Measurements from ENCODE around the gene MFSD1.
A peak's percentile ranks its signal among the peaks of the same experiment; 100 is the strongest.
"Not testable (repeated sequence)": the region's sequence is repeated elsewhere in the genome, so short reads cannot be mapped to it uniquely, and the experiment has no call there.

Gene MFSD1

GRCh38 chr3:158775426-158776410 is 26.1 kb upstream of the MFSD1 start:
- DNase-seq (ENCODE audit: low spot score) = no peak

GRCh38 chr3:158776531-158776930 is 25.3 kb upstream of the MFSD1 start:
- no peak for DNase-seq (ENCODE audit: low spot score)

- no peak for DNase-seq (ENCODE audit: low spot score)
Observed at GRCh38 chr3:158777161-158777873, 24.5 kb upstream of the MFSD1 start.

- DNase-seq (ENCODE audit: low spot score) = no peak
Observed at GRCh38 chr3:158780766-158781165, 21.1 kb upstream of the MFSD1 start.

GRCh38 chr3:158781191-158781590 is 20.7 kb upstream of the MFSD1 start:
- no peak for DNase-seq (ENCODE audit: low spot score)

- DNase-seq (ENCODE audit: low spot score) = no peak
Observed at GRCh38 chr3:158781849-158782248, 20.0 kb upstream of the MFSD1 start.

- no peak for DNase-seq (ENCODE audit: low spot score)
Observed at GRCh38 chr3:158782283-158782989, 19.4 kb upstream of the MFSD1 start.

- no peak for DNase-seq (ENCODE audit: low spot score)
Observed at GRCh38 chr3:158783051-158783450, 18.8 kb upstream of the MFSD1 start.

- no peak for DNase-seq (ENCODE audit: low spot score)
Observed at GRCh38 chr3:158785972-158786371, 15.9 kb upstream of the MFSD1 start.

- no peak for DNase-seq (ENCODE audit: low spot score)
Observed at GRCh38 chr3:158788446-158788845, 13.4 kb upstream of the MFSD1 start.

- peak; percentile 62 for DNase-seq (ENCODE audit: low spot score)
Observed at GRCh38 chr3:158789592-158789991, 12.3 kb upstream of the MFSD1 start.

- DNase-seq (ENCODE audit: low spot score) = peak; percentile 74
Observed at GRCh38 chr3:158790901-158791589, 10.8 kb upstream of the MFSD1 start.

GRCh38 chr3:158791590-158791920 is 10.3 kb upstream of the MFSD1 start:
- not testable (repeated sequence) for DNase-seq (ENCODE audit: low spot score)

- DNase-seq (ENCODE audit: low spot score) = peak; percentile 43
Observed at GRCh38 chr3:158792709-158793108, 9.1 kb upstream of the MFSD1 start.

GRCh38 chr3:158794206-158794605 is 7.6 kb upstream of the MFSD1 start:
- no peak for DNase-seq (ENCODE audit: low spot score)

- peak; percentile 56 for DNase-seq (ENCODE audit: low spot score)
Observed at GRCh38 chr3:158794936-158795518, 6.8 kb upstream of the MFSD1 start.

- DNase-seq (ENCODE audit: low spot score) = peak; percentile 31
Observed at GRCh38 chr3:158801201-158801600, 653 bp upstream of the MFSD1 start.

GRCh38 chr3:158802409-158803268 is 785 bp downstream of the MFSD1 start:
- no peak for DNase-seq (ENCODE audit: low spot score)

GRCh38 chr3:158804441-158804840 is 2.6 kb downstream of the MFSD1 start:
- no peak for DNase-seq (ENCODE audit: low spot score)

GRCh38 chr3:158808697-158809096 is 6.8 kb downstream of the MFSD1 start:
- DNase-seq (ENCODE audit: low spot score) = peak; percentile 98

- DNase-seq (ENCODE audit: low spot score) = peak; percentile 46
Observed at GRCh38 chr3:158809642-158810041, 7.8 kb downstream of the MFSD1 start.
